Measurements from ENCODE around the gene FBXL3. TPM values are rescaled to one million over a fixed set of nuclear protein-coding genes. Genes with fewer than 3 reads are reported as not detected.
A peak's percentile ranks its signal among the peaks of the same experiment; 100 is the strongest.

The FBXL3 gene
- total and polyA plus RNA-seq, 2 of the 13 experiments (the other 11 are each of a cell fraction or from before 2014, with no cell fraction given), result 11.5 to 18.5 TPM

DNA sequence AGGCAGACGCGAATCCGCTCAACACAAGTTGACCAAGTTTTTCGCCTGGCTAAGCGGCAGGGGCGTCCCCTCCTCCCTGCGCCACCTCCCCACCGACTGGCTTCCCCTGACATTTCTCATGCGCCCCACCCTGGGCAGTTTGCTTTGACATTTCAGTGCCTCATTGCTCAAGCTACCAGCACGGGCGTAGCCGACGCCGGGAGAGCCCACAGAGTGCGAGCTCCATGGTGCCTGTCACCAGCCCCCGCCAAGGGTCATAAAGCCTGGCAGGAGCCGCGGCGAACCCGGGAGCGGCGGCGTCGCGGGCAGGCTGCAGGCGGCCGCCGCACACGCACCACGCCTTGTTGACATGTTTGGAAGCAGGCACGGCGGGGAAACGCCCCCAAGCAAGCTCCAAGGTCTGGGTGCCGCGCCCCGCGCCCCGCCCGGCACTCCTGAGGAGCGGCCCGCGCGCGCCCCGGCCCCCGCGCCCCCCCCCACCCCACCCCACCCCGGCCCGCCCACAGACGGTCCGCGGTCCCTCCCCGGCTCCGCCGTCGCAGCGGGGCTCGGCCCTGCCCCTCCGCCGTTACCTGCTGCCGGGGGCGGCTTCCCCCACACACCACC is 601 bp downstream of the FBXL3 start (continued):
- TF ChIP-seq, protein P1, sequence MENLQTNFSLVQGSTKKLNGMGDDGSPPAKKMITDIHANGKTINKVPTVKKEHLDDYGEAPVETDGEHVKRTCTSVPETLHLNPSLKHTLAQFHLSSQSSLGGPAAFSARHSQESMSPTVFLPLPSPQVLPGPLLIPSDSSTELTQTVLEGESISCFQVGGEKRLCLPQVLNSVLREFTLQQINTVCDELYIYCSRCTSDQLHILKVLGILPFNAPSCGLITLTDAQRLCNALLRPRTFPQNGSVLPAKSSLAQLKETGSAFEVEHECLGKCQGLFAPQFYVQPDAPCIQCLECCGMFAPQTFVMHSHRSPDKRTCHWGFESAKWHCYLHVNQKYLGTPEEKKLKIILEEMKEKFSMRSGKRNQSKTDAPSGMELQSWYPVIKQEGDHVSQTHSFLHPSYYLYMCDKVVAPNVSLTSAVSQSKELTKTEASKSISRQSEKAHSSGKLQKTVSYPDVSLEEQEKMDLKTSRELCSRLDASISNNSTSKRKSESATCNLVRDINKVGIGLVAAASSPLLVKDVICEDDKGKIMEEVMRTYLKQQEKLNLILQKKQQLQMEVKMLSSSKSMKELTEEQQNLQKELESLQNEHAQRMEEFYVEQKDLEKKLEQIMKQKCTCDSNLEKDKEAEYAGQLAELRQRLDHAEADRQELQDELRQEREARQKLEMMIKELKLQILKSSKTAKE (CRISPR knock-in tag; IDR thresholded peaks at IDR 0.05; ENCODE audit: borderline replicate concordance), result no peak
- peak; percentile 73 for TF ChIP-seq SAP130 (CRISPR knock-in tag; IDR thresholded peaks at IDR 0.05; ENCODE audit: low read depth)
- TF ChIP-seq CHCHD3 (CRISPR knock-in tag; IDR thresholded peaks at IDR 0.05), result no peak
- no peak for TF ChIP-seq ZNF282 (IDR thresholded peaks at IDR 0.05; ENCODE audit: partially characterized antibody)
- no peak for TF ChIP-seq ZNF776 (CRISPR knock-in tag; IDR thresholded peaks at IDR 0.05)
- TF ChIP-seq, protein P2, sequence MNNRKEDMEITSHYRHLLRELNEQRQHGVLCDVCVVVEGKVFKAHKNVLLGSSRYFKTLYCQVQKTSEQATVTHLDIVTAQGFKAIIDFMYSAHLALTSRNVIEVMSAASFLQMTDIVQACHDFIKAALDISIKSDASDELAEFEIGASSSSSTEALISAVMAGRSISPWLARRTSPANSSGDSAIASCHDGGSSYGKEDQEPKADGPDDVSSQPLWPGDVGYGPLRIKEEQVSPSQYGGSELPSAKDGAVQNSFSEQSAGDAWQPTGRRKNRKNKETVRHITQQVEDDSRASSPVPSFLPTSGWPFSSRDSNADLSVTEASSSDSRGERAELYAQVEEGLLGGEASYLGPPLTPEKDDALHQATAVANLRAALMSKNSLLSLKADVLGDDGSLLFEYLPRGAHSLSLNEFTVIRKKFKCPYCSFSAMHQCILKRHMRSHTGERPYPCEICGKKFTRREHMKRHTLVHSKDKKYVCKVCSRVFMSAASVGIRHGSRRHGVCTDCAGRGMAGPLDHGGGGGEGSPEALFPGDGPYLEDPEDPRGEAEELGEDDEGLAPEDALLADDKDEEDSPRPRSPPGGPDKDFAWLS (CRISPR knock-in tag; IDR thresholded peaks at IDR 0.05; ENCODE audit: borderline replicate concordance), result no peak
- TF ChIP-seq GATA4 (IDR thresholded peaks at IDR 0.05; ENCODE audit: borderline replicate concordance, low read depth), result no peak
- TF ChIP-seq ZSCAN21 (CRISPR knock-in tag; IDR thresholded peaks at IDR 0.05; ENCODE audit: borderline replicate concordance), result peak; percentile 25; the same call in 1 of the 2 replicates
- peak; percentile 12; the same call in 1 of the 2 replicates for TF ChIP-seq RBFOX2 (IDR thresholded peaks at IDR 0.05; ENCODE audit: low read depth, low read length)
- peak; percentile 76; the same call in 1 of the 2 replicates for TF ChIP-seq ZNF501 (CRISPR knock-in tag; IDR thresholded peaks at IDR 0.05)
- TF ChIP-seq ZNF33B (CRISPR knock-in tag; IDR thresholded peaks at IDR 0.05), result 0 out of 2 replicates have a peak, but pooled peaks have one; percentile 45
- TF ChIP-seq ZNF652 (CRISPR knock-in tag; IDR thresholded peaks at IDR 0.05; ENCODE audit: borderline replicate concordance, low read depth), result no peak
- TF ChIP-seq ZNF547 (CRISPR knock-in tag; IDR thresholded peaks at IDR 0.05), result no peak
- TF ChIP-seq SP5 (CRISPR knock-in tag; IDR thresholded peaks at IDR 0.05; ENCODE audit: borderline replicate concordance, low read depth), result no peak
- no peak for TF ChIP-seq ZNF160 (CRISPR knock-in tag; IDR thresholded peaks at IDR 0.05)
- TF ChIP-seq, protein P3, sequence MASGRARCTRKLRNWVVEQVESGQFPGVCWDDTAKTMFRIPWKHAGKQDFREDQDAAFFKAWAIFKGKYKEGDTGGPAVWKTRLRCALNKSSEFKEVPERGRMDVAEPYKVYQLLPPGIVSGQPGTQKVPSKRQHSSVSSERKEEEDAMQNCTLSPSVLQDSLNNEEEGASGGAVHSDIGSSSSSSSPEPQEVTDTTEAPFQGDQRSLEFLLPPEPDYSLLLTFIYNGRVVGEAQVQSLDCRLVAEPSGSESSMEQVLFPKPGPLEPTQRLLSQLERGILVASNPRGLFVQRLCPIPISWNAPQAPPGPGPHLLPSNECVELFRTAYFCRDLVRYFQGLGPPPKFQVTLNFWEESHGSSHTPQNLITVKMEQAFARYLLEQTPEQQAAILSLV (CRISPR knock-in tag; IDR thresholded peaks at IDR 0.05; ENCODE audit: borderline replicate concordance), result no peak
- no peak for TF ChIP-seq ZNF660 (CRISPR knock-in tag; IDR thresholded peaks at IDR 0.05; ENCODE audit: borderline replicate concordance, low read depth)
- TF ChIP-seq ZNF274 (CRISPR knock-in tag; IDR thresholded peaks at IDR 0.05), result no peak
- no peak for TF ChIP-seq YY1 (IDR thresholded peaks at IDR 0.05; ENCODE audit: insufficient read depth, insufficient replicate concordance, low read depth, low read length)
- peak; percentile 42; the same call in 1 of the 2 replicates for TF ChIP-seq KDM5B (CRISPR knock-in tag; IDR thresholded peaks at IDR 0.05; ENCODE audit: borderline replicate concordance)
- 0 out of 2 replicates have a peak, but pooled peaks have one; percentile 1 for TF ChIP-seq REL (CRISPR knock-in tag; conservative IDR thresholded peaks at IDR 0.05)
- TF ChIP-seq, protein P4, sequence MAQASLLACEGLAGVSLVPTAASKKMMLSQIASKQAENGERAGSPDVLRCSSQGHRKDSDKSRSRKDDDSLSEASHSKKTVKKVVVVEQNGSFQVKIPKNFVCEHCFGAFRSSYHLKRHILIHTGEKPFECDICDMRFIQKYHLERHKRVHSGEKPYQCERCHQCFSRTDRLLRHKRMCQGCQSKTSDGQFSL (CRISPR knock-in tag; IDR thresholded peaks at IDR 0.05), result 0 out of 2 replicates have a peak, but pooled peaks have one; percentile 40
- no peak for TF ChIP-seq CREM (IDR thresholded peaks at IDR 0.05)
- no peak for TF ChIP-seq CREM (CRISPR knock-in tag; IDR thresholded peaks at IDR 0.05)
- no peak; the same call in 1 of the 2 replicates for TF ChIP-seq PITX1 (CRISPR knock-in tag; IDR thresholded peaks at IDR 0.05)
- TF ChIP-seq ZNF33A (CRISPR knock-in tag; IDR thresholded peaks at IDR 0.05; ENCODE audit: borderline replicate concordance), result no peak

All from HepG2 (cell line).